ENCODE results near the gene OSBPL6. TPM values are rescaled to one million over a fixed set of nuclear protein-coding genes. Genes with fewer than 3 reads are reported as not detected.
"Not testable (repeated sequence)": the region's sequence is repeated elsewhere in the genome, so short reads cannot be mapped to it uniquely, and the experiment has no call there.

OSBPL6 gene
- total and polyA plus RNA-seq, 5 donors, result 2.3 to 8.2 (median 7.2) TPM

DNA sequence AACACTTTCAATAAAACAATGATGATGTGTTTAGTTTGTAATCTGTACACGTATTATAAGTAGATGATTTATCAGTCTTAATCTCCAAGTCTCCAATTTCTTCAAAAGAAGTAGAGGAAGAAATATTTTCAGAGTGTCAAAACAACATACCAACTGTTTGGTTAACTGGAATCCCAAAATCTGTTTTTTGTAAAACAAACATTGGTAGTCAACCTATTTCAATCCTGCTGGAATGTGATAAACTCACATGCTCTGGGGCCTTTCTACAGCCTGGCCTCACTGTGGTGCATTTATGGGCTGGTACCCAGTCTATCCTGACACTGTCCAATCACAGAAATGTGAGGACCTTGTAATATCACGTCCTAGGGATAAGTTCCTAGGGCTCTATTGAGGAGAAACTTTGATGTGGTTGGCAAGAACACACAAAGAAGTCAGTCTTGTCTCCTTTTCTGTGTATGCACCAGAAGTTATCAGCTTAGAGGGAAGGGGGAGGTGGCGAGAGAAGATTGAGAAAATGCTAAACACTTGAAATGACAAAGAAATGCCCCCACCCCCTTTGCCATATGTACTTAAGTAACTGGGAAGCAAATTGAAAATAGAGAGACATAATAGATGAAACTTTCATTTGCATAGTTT is 209.5 kb downstream of the OSBPL6 start:
- Histone ChIP-seq H3K4me3 (ENCODE audit: low read length) (no peak overlapping the region), H3K27ac (ENCODE audit: low read length) (no peak overlapping the region), H3K4me1 (ENCODE audit: control insufficient read depth, insufficient read depth, low read length) (no peaks in the 10 kb centered on the region), H3K27me3 (ENCODE audit: control insufficient read depth, insufficient read depth) (no peaks in the 10 kb centered on the region), H3K9me3 (ENCODE audit: control insufficient read depth, low read length) (no peaks in the 10 kb centered on the region)
- intact Hi-C loops (cut with DNase I), result no loop called here
- no peak for DNase-seq
- WGBS, result 69% methylated on average over 3 of the region's 3 CpGs
- no peak for ATAC-seq

DNA sequence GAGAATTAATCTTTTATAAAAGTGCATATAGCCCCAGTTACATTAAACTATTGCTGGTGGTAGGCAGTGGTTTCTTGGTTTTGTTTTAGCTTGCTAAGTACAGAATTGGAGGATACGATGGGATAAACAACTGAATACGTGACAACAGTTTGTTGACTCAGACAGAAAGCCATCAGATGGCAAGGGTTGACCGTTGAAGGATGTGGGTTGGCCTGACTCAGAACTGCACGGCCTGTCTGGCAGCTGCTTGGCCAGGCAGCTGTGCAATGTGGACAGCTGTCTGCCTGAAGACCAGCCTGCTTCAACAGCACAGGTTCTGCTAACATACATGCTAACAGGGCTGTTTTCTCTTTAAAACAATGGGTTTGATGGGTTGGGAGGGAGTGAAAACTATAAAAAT is 210.1 kb downstream of the OSBPL6 start:
- Histone ChIP-seq H3K4me3 (ENCODE audit: low read length) (no peak overlapping the region), H3K27ac (ENCODE audit: low read length) (no peak overlapping the region), H3K27me3 (ENCODE audit: control insufficient read depth, insufficient read depth) (no peaks in the 10 kb centered on the region), H3K9me3 (ENCODE audit: control insufficient read depth, low read length) (no peaks in the 10 kb centered on the region), H3K4me1 (ENCODE audit: control insufficient read depth, insufficient read depth, low read length) (no peaks in the 10 kb centered on the region)
- DNase-seq (peak in 1 of 3 donors; percentile 22), ATAC-seq (peak in 1 of 2 donors; percentile 48)
- 24% methylated on average over 4 of the region's 4 CpGs for WGBS
- intact Hi-C loops (cut with DNase I), result no loop called here

- Histone ChIP-seq H3K27me3 (ENCODE audit: control insufficient read depth, insufficient read depth) (no peaks in the 10 kb centered on the region), H3K4me3 (ENCODE audit: low read length) (no peak overlapping the region), H3K27ac (ENCODE audit: low read length) (no peak overlapping the region), H3K4me1 (ENCODE audit: control insufficient read depth, insufficient read depth, low read length) (no peaks in the 10 kb centered on the region), H3K9me3 (ENCODE audit: control insufficient read depth, low read length) (no peaks in the 10 kb centered on the region)
- intact Hi-C loops (cut with DNase I), result no loop called here
- no peak for DNase-seq
- ATAC-seq, result no peak
- WGBS, result 85% methylated on average over 5 of the region's 5 CpGs
These were observed 214.9 kb downstream of the OSBPL6 start for GRCh38 chr2:178409261-178409660.

GRCh38 chr2:178412047-178412446 is 217.7 kb downstream of the OSBPL6 start:
- H3K27me3 ChIP-seq (ENCODE audit: control insufficient read depth, insufficient read depth), result no peaks in the 10 kb centered on the region
- ATAC-seq (no peak), DNase-seq (no peak)
- H3K27ac ChIP-seq (ENCODE audit: low read length), result no peak overlapping the region
- H3K9me3 ChIP-seq (ENCODE audit: control insufficient read depth, low read length), result no peaks in the 10 kb centered on the region
- intact Hi-C loops (cut with DNase I), result loop anchor here in 2 of 4 donors (5.0 to 10.0 kb wide), 2 partner anchors 297 to 300 kb away; partner anchors contain the start of gene RBM45 (in 2 of the 2)
- 83% methylated on average over 3 of the region's 3 CpGs for WGBS
- H3K4me3 ChIP-seq (ENCODE audit: low read length), result no peak overlapping the region
- no peaks in the 10 kb centered on the region for H3K4me1 ChIP-seq (ENCODE audit: control insufficient read depth, insufficient read depth, low read length)

DNA sequence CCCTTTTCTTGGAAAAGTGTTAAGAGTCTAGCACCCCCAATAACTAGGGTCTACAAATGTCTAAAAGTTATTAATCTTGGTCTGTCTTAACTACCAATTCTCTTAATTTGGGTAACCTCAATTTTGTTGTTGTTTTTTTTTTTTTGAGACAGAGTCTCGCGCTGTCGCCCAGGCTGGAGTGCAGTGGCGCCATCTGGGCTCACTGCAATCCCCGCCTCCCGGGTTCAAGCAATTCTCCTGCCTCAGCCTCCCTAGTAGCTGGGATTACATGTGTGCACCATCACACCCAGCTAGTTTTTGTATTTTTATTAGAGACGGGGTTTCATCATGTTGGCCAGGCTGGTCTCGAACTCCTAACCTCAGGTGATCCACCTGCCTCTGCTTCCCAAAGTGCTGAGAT is 218.1 kb downstream of the OSBPL6 start:
- H3K27ac ChIP-seq (ENCODE audit: low read length); H3K4me1 ChIP-seq (ENCODE audit: control insufficient read depth, insufficient read depth, low read length); H3K4me3 ChIP-seq (ENCODE audit: low read length); DNase-seq; H3K27me3 ChIP-seq (ENCODE audit: control insufficient read depth, insufficient read depth); H3K9me3 ChIP-seq (ENCODE audit: control insufficient read depth, low read length); ATAC-seq: not testable (repeated sequence)
- intact Hi-C loops (cut with DNase I), result loop anchor here in 2 of 4 donors (5.0 to 10.0 kb wide), 2 partner anchors 298 to 300 kb away; partner anchors contain the start of gene RBM45 (in 2 of the 2)
- WGBS, result 96% methylated on average over 8 of the region's 8 CpGs

DNA sequence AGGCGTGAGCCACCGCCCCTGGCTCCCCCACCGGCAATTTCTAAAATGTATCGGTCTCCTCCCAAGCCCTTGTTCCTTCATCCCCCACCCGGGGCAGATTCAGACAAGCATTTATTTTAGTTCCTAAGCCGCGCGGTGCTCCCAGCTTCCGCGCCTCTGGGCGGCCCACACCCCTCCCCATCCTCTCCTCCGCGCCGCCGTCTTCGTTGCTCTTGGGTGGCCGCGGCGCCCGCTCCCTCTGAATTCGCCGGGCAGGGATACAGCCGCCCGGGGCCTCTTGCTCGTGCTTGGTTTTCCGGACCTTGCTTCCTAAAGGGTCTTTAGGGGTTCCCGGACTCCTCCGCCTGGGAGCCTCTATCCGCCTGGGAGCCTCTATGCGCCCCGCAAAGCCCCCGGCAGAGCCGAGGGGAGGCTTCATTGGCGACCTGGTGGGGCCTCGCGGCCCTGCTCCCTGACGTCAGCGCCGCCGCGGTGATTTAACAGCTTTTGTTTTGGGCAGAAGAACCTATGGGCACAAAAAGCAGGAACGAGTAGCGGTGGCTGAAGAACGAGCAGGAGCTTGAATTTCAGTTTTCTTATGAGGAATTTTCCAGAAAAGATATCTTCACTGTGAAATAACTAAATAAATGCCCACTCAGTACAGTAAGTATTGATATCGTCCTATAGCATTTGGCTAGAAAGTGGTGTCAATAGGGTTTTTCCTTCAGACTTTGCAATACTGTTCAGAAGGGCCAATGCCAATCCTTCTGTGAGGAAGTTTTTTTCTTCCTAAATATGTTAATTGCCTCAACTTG is 219.4 kb downstream of the OSBPL6 start:
- ATAC-seq, result peak; percentile 92 to 93
- H3K9me3 ChIP-seq (ENCODE audit: control insufficient read depth, low read length), result no peaks in the 10 kb centered on the region
- peak; percentile 80 to 92 (median 89) for DNase-seq
- intact Hi-C loops (cut with DNase I), result loop anchor here in 2 of 4 donors (5.0 to 10.0 kb wide), 2 partner anchors 299 to 301 kb away; partner anchors contain the start of gene RBM45 (in 2 of the 2)
- H3K4me3 ChIP-seq (ENCODE audit: low read length), result peak overlapping the region; percentile 91
- no peaks in the 10 kb centered on the region for H3K4me1 ChIP-seq (ENCODE audit: control insufficient read depth, insufficient read depth, low read length)
- H3K27ac ChIP-seq (ENCODE audit: low read length), result peak overlapping the region; percentile 95
- no peaks in the 10 kb centered on the region for H3K27me3 ChIP-seq (ENCODE audit: control insufficient read depth, insufficient read depth)
- under 1% methylated on average over 45 of the region's 45 CpGs for WGBS

GRCh38 chr2:178414266-178415247 is 220.2 kb downstream of the OSBPL6 start:
- ATAC-seq (peak; percentile 98), DNase-seq (peak; percentile 90 to 93 (median 91))
- H3K4me1 ChIP-seq (ENCODE audit: control insufficient read depth, insufficient read depth, low read length), result no peaks in the 10 kb centered on the region
- no peaks in the 10 kb centered on the region for H3K27me3 ChIP-seq (ENCODE audit: control insufficient read depth, insufficient read depth)
- WGBS, result 16% methylated on average over 21 of the region's 21 CpGs
- H3K4me3 ChIP-seq (ENCODE audit: low read length), result peak overlapping the region; percentile 91
- H3K9me3 ChIP-seq (ENCODE audit: control insufficient read depth, low read length), result no peaks in the 10 kb centered on the region
- H3K27ac ChIP-seq (ENCODE audit: low read length), result no peak overlapping the region
- intact Hi-C loops (cut with DNase I), result loop anchor here in 2 of 4 donors (5.0 to 10.0 kb wide), 2 partner anchors 300 to 302 kb away; partner anchors contain the start of gene RBM45 (in 2 of the 2)

DNA sequence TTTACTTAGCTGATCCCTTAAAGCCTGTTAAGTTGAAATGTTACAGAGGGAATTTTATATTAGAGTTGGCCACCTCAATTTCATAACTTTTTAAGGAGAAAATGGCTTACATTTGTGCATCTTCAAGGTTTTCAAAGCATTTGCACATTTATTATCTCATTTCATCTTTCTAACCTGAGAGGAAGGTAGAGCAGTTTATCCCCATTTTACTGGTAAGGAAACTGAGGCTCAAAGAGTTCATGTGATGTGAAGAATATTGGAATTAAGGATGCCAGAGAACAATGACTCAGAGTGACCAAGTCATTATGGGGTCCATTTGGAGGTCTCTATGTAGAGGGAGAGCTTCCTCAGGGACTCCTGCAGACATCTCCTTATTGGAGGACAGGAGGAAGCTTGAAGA is 221.7 kb downstream of the OSBPL6 start:
- no peak for ATAC-seq
- intact Hi-C loops (cut with DNase I), result loop anchor here in 1 of 4 donors (10.0 kb wide), 1 partner anchor 301 kb away; the partner anchor contains the start of gene RBM45
- Histone ChIP-seq H3K27ac (ENCODE audit: low read length) (no peak overlapping the region), H3K27me3 (ENCODE audit: control insufficient read depth, insufficient read depth) (no peaks in the 10 kb centered on the region), H3K4me1 (ENCODE audit: control insufficient read depth, insufficient read depth, low read length) (no peaks in the 10 kb centered on the region), H3K9me3 (ENCODE audit: control insufficient read depth, low read length) (no peaks in the 10 kb centered on the region), H3K4me3 (ENCODE audit: low read length) (no peak overlapping the region)
- no peak for DNase-seq

DNA sequence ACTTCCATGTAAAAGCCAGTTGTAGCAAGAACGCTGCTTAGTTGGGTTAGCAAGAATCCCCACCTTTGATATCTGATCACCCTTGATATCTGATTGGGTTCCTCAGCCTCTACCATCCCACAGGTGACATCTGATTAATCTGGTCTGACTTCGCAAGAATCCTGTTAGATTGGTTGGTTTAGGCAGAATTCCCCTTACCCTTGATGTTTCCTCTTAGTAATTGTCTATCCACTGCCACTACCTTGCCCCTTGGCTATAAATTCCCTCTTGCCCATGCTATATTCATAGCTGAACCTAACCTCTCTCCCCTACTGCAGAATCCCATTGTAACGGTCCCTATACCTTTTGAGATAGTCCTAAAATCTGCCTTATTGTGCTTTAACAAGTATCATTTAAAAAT is 223.6 kb downstream of the OSBPL6 start:
- Histone ChIP-seq H3K4me3 (ENCODE audit: low read length) (no peak overlapping the region), H3K27me3 (ENCODE audit: control insufficient read depth, insufficient read depth) (no peaks in the 10 kb centered on the region), H3K9me3 (ENCODE audit: control insufficient read depth, low read length) (no peaks in the 10 kb centered on the region), H3K27ac (ENCODE audit: low read length) (no peak overlapping the region), H3K4me1 (ENCODE audit: control insufficient read depth, insufficient read depth, low read length) (no peaks in the 10 kb centered on the region)
- 93% methylated on average over 3 of the region's 3 CpGs for WGBS
- ATAC-seq (no peak), DNase-seq (no peak)
- intact Hi-C loops (cut with DNase I), result loop anchor here in 1 of 4 donors (10.0 kb wide), 1 partner anchor 303 kb away; the partner anchor contains the start of gene RBM45

- Histone ChIP-seq H3K27ac (ENCODE audit: low read length) (no peak overlapping the region), H3K27me3 (ENCODE audit: control insufficient read depth, insufficient read depth) (no peaks in the 10 kb centered on the region), H3K4me1 (ENCODE audit: control insufficient read depth, insufficient read depth, low read length) (no peaks in the 10 kb centered on the region), H3K4me3 (ENCODE audit: low read length) (no peak overlapping the region), H3K9me3 (ENCODE audit: control insufficient read depth, low read length) (no peaks in the 10 kb centered on the region)
- 97% methylated on average over 1 of the region's 1 CpG for WGBS
- intact Hi-C loops (cut with DNase I), result loop anchor here in 1 of 4 donors (10.0 kb wide), 1 partner anchor 304 kb away; the partner anchor contains the start of gene RBM45
- DNase-seq, result no peak
- no peak for ATAC-seq
These were observed 224.1 kb downstream of the OSBPL6 start for GRCh38 chr2:178418426-178418825.
